A375 (cell line): ENCODE data around the gene LTB. TPM values are rescaled to one million over a fixed set of nuclear protein-coding genes. Genes with fewer than 3 reads are reported as not detected.

Source experiments
- small RNA-seq: library from RNA; depleted of rRNA; stranded (forward); fragments of <200 nt; gene quantifications from one replicate; pipeline ENCODE3, GENCODE V24; 2014
- total RNA-seq: library from RNA; depleted of rRNA; stranded (reverse); fragments of >200 nt; shearing (Covaris generic); gene quantifications from 2 replicates; pipeline ENCODE4 v1.2.3, GENCODE V29; 2014; rRNA removed

The LTB gene
- not detected in 2 replicates for total RNA-seq

GRCh38 chr6:31582230-31582643 lies at the start of gene LTB:
Gene LTB (minus strand): TSS chr6:31582424. CDS start chr6:31582417, 7 bp downstream.

GRCh38 chr6:31620586-31621319 lies 38.5 kb upstream of the LTB start, which contains the start of gene PRRC2A:
Gene PRRC2A (plus strand): TSS chr6:31620715. CDS start chr6:31622790, 2,075 bp downstream.

GRCh38 chr6:31614684-31615578 lies 32.7 kb upstream of the LTB start, which contains the start of gene AIF1:
Gene AIF1 (plus strand): TSS chr6:31615234. CDS start chr6:31615330, 96 bp downstream.

GRCh38 chr6:31586008-31586407 lies 3.8 kb upstream of the LTB start, which contains the start of gene LST1:
Gene LST1 (plus strand): TSS chr6:31586277. CDS start chr6:31587300, 1,023 bp downstream.

GRCh38 chr6:31575335-31575901 lies 6.8 kb downstream of the LTB start, which contains the start of gene TNF:
Gene TNF (plus strand): TSS chr6:31575565. CDS start chr6:31575742, 177 bp downstream.

GRCh38 chr6:31572041-31572911 lies 9.9 kb downstream of the LTB start, which contains the start of gene LTA:
Gene LTA (plus strand): TSS chr6:31572289. CDS start chr6:31572743, 454 bp downstream.

GRCh38 chr6:31546958-31547726 lies 35.1 kb downstream of the LTB start, which contains the start of gene NFKBIL1:
Gene NFKBIL1 (plus strand): TSS chr6:31547608. CDS start chr6:31547695, 87 bp downstream.

GRCh38 chr6:31546339-31546957 lies 35.8 kb downstream of the LTB start, which contains the start of gene ATP6V1G2:
Gene ATP6V1G2 (minus strand): TSS chr6:31546608. CDS start chr6:31546559, 49 bp downstream.

GRCh38 chr6:31541658-31542521 lies 40.3 kb downstream of the LTB start, which contains the start of gene DDX39B:
Gene DDX39B (minus strand): TSS chr6:31542003. CDS start chr6:31540532, 1,471 bp downstream.

Small RNA genes within 50 kb of the gene (small RNA-seq; reads per million reads assigned to genes)
- gene SNORA38 (4.7 reads per million, percentile 84 among the genes with 10 or more reads in this experiment), gene SNORD117 (101 reads per million, percentile 96 among the genes with 10 or more reads in this experiment), gene SNORD84 (not detected), gene UQCRHP1 (not detected)

Other genes starting within 250 kb of the LTB start
- 167 and 231 TPM in 2 replicates for gene HLA-B, start 225.2 kb downstream of the LTB start, total RNA-seq
- gene MICA, start 178.8 kb downstream of the LTB start, total RNA-seq: 9.9 and 12.0 TPM in 2 replicates
- 6.1 and 7.0 TPM in 2 replicates for gene MICB, start 84.3 kb downstream of the LTB start, total RNA-seq
- not detected in 2 replicates for gene MCCD1, start 53.5 kb downstream of the LTB start, total RNA-seq
- gene DDX39B, start 40.4 kb downstream of the LTB start, total RNA-seq: 495 and 540 TPM in 2 replicates
- 0.26 and 1.9 TPM in 2 replicates for gene ATP6V1G2, start 35.8 kb downstream of the LTB start, total RNA-seq
- gene NFKBIL1, start 34.8 kb downstream of the LTB start, total RNA-seq: 32.6 and 37.2 TPM in 2 replicates
- gene LTA, start 10.1 kb downstream of the LTB start, total RNA-seq: not detected in 2 replicates
- gene TNF, start 6.9 kb downstream of the LTB start, total RNA-seq: 0.19 TPM in 1 of 2 replicates, not detected in the other
- not detected in 2 replicates for gene LST1, start 3.9 kb upstream of the LTB start, total RNA-seq
- gene NCR3, start 10.6 kb upstream of the LTB start, total RNA-seq: not detected in 2 replicates
- gene AIF1, start 32.8 kb upstream of the LTB start, total RNA-seq: not detected in 2 replicates
- 90.3 and 94.7 TPM in 2 replicates for gene PRRC2A, start 38.3 kb upstream of the LTB start, total RNA-seq
- 209 and 229 TPM in 2 replicates for gene BAG6, start 70.2 kb upstream of the LTB start, total RNA-seq
- 0.19 and 2.5 TPM in 2 replicates for gene APOM, start 73.5 kb upstream of the LTB start, total RNA-seq
- 17.9 and 18.9 TPM in 2 replicates for gene C6orf47, start 78.4 kb upstream of the LTB start, total RNA-seq
- 31.7 and 40.6 TPM in 2 replicates for gene GPANK1, start 82.6 kb upstream of the LTB start, total RNA-seq
- gene CSNK2B, start 83.7 kb upstream of the LTB start, total RNA-seq: 129 and 169 TPM in 2 replicates
- 1.7 and 3.4 TPM in 2 replicates for gene LY6G5B, start 87.6 kb upstream of the LTB start, total RNA-seq
- gene LY6G5C, start 98.6 kb upstream of the LTB start, total RNA-seq: 0.94 TPM in 1 of 2 replicates, not detected in the other
- 25.7 and 26.1 TPM in 2 replicates for gene ABHD16A, start 120.9 kb upstream of the LTB start, total RNA-seq
- gene LY6G6F, start 124.4 kb upstream of the LTB start, total RNA-seq: not detected in 2 replicates
- gene LY6G6D, start 132.9 kb upstream of the LTB start, total RNA-seq: not detected in 2 replicates
- gene LY6G6C, start 139.3 kb upstream of the LTB start, total RNA-seq: not detected in 2 replicates
- gene MPIG6B, start 140.9 kb upstream of the LTB start, total RNA-seq: not detected in 2 replicates
- gene DDAH2, start 146.9 kb upstream of the LTB start, total RNA-seq: 25.3 and 28.6 TPM in 2 replicates
- 484 and 511 TPM in 2 replicates for gene CLIC1, start 154.1 kb upstream of the LTB start, total RNA-seq
- gene MSH5, start 157.6 kb upstream of the LTB start, total RNA-seq: 14.9 and 36.7 TPM in 2 replicates
- 13.0 and 13.2 TPM in 2 replicates for gene SAPCD1, start 180.2 kb upstream of the LTB start, total RNA-seq
- 0.34 TPM in 2 replicates for gene VWA7, start 194.9 kb upstream of the LTB start, total RNA-seq
- 57.3 and 58.7 TPM in 2 replicates for gene VARS1, start 213.3 kb upstream of the LTB start, total RNA-seq
- 39.2 and 40.2 TPM in 2 replicates for gene LSM2, start 224.5 kb upstream of the LTB start, total RNA-seq
- gene HSPA1L, start 232.9 kb upstream of the LTB start, total RNA-seq: 0.11 and 0.50 TPM in 2 replicates
- gene HSPA1A, start 233.1 kb upstream of the LTB start, total RNA-seq: 37.6 and 43.8 TPM in 2 replicates
- 32.0 and 46.5 TPM in 2 replicates for gene HSPA1B, start 245.3 kb upstream of the LTB start, total RNA-seq